Caco-2 (cell line): ENCODE data around the gene ATP9B. TPM values are rescaled to one million over a fixed set of nuclear protein-coding genes. Genes with fewer than 3 reads are reported as not detected.

Experiments used
- BruUV-seq: library from RNA; stranded (reverse); fragments of 400-500 nt; replicated peaks from 2 replicates; lab custom pipeline; 2021; lab: Mats Ljungman, UMichigan
- CTCF ChIA-PET: fragments of 300-600 bp; sonication (Branson Sonifier 250); formaldehyde crosslinking; loops from one replicate; lab custom pipeline; 2022; ENCODE audit warnings: antibody characterized with exemption; lab: Charles Lee
- POLR2A ChIA-PET: fragments of 300-600 bp; sonication (Branson Sonifier 250); formaldehyde crosslinking; loops from one replicate; lab custom pipeline; 2022; ENCODE audit warnings: antibody characterized with exemption; lab: Charles Lee
- DNase-seq, 2 experiments: peaks; one replicate each; pipeline versions ENCODE4 v3.0.0 to v3.0.0-alpha.2; 2020 to 2022
- H3K27me3 ChIP-seq: replicated peaks from 2 replicates; pipeline ENCODE4 v1.6.0; 2011; ENCODE audit warnings: low read length; ENCODE audit not compliant: control insufficient read depth, insufficient read depth
- H3K36me3 ChIP-seq: 2 replicates; pipeline ENCODE4 v1.5.1; 2011; ENCODE audit warnings: low read length; ENCODE audit not compliant: control insufficient read depth, insufficient read depth
- H3K4me1 ChIP-seq: fragments of 250-450 bp; sonication (Bioruptor Pico); 2 replicates; pipeline ENCODE4 v1.5.1; 2020; ENCODE audit warnings: mild to moderate bottlenecking
- H3K4me3 ChIP-seq: 2 replicates; pipeline ENCODE4 v1.5.1; 2011; ENCODE audit warnings: low read depth, mild to moderate bottlenecking, control low read depth, low read length
- H3K9me3 ChIP-seq: fragments of 250-450 bp; sonication (Bioruptor Pico); 2 replicates; pipeline ENCODE4 v1.5.1; 2020; ENCODE audit warnings: mild to moderate bottlenecking, moderate library complexity
- H3K27ac Mint-ChIP-seq: one replicate; pipeline ENCODE4 v1.8.0; 2022; ENCODE audit warnings: mixed read lengths; ENCODE audit not compliant: unreplicated experiment
- H3K27me3 Mint-ChIP-seq: one replicate; pipeline ENCODE4 v1.8.0; 2022; ENCODE audit warnings: mixed read lengths; ENCODE audit not compliant: insufficient read depth, unreplicated experiment
- H3K36me3 Mint-ChIP-seq: one replicate; pipeline ENCODE4 v1.8.0; 2022; ENCODE audit warnings: mild to moderate bottlenecking, mixed read lengths; ENCODE audit not compliant: insufficient read depth, unreplicated experiment
- H3K4me1 Mint-ChIP-seq: one replicate; pipeline ENCODE4 v1.8.0; 2022; ENCODE audit warnings: low read depth, mixed read lengths; ENCODE audit not compliant: unreplicated experiment
- H3K4me3 Mint-ChIP-seq: one replicate; pipeline ENCODE4 v1.8.0; 2022; ENCODE audit warnings: mild to moderate bottlenecking, moderate library complexity, mixed read lengths; ENCODE audit not compliant: unreplicated experiment
- H3K9me3 Mint-ChIP-seq: one replicate; pipeline ENCODE4 v1.8.0; 2022; ENCODE audit warnings: mixed read lengths; ENCODE audit not compliant: unreplicated experiment
- intact Hi-C: fragments of 100-400 bp; cut with micrococcal nuclease; formaldehyde crosslinking; loops from one replicate; pipeline ENCODE4 v1.10.0; 2022; ENCODE audit not compliant: unreplicated experiment
- total RNA-seq: library from RNA; stranded (reverse); gene quantifications from 2 replicates; pipeline ENCODE4 v1.2.3, GENCODE V29; 2022
- TF ChIP-seq, protein P1 (sequence below), 2 experiments: fragments of 200-600 bp in 1 of 2; IDR thresholded peaks; 1 replicate in 1 of 2; 2 replicates in 1 of 2; pipeline versions ENCODE4 v1.5.1 to v1.8.0; 2011 to 2022; ENCODE audit warnings: antibody characterized with exemption in 1 of 2, control low read depth in 1 of 2, inconsistent platforms in 1 of 2, low read depth in 1 of 2, low read length in 1 of 2, mild to moderate bottlenecking in 1 of 2, moderate library complexity in 1 of 2; ENCODE audit not compliant: insufficient read depth in 1 of 2, severe bottlenecking in 1 of 2, unreplicated experiment in 1 of 2

The ATP9B gene
- total RNA-seq, 1 experiment from 2014 or later, result 15.8 TPM

GRCh38 chr18:79200546-79201268 is 131.5 kb downstream of the ATP9B start:
- H3K4me1 ChIP-seq, result no peaks in the 10 kb centered on the region
- Mint-ChIP-seq H3K27ac (no peak overlapping the region), H3K4me1 (no peaks in the 10 kb centered on the region), H3K9me3 (no peaks in the 10 kb centered on the region), H3K27me3 (no peaks in the 10 kb centered on the region), H3K36me3 (no peaks in the 10 kb centered on the region), H3K4me3 (no peak overlapping the region)
- CTCF ChIA-PET, result no interaction called here
- intact Hi-C loops, result no loop called here
- no peaks in the 10 kb centered on the region for H3K27me3 ChIP-seq
- H3K4me3 ChIP-seq, result no peak overlapping the region
- H3K9me3 ChIP-seq, result no peaks in the 10 kb centered on the region
- no peaks in the 10 kb centered on the region for H3K36me3 ChIP-seq
- TF ChIP-seq, protein P1, sequence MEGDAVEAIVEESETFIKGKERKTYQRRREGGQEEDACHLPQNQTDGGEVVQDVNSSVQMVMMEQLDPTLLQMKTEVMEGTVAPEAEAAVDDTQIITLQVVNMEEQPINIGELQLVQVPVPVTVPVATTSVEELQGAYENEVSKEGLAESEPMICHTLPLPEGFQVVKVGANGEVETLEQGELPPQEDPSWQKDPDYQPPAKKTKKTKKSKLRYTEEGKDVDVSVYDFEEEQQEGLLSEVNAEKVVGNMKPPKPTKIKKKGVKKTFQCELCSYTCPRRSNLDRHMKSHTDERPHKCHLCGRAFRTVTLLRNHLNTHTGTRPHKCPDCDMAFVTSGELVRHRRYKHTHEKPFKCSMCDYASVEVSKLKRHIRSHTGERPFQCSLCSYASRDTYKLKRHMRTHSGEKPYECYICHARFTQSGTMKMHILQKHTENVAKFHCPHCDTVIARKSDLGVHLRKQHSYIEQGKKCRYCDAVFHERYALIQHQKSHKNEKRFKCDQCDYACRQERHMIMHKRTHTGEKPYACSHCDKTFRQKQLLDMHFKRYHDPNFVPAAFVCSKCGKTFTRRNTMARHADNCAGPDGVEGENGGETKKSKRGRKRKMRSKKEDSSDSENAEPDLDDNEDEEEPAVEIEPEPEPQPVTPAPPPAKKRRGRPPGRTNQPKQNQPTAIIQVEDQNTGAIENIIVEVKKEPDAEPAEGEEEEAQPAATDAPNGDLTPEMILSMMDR (IDR thresholded peaks at IDR 0.05; ENCODE audit: insufficient read depth in 1 of 2, low read depth in 1 of 2, low read length in 1 of 2, severe bottlenecking in 1 of 2, unreplicated experiment in 1 of 2), result no peak
- no peak for DNase-seq
- POLR2A ChIA-PET, result no interaction called here
- BruUV-seq, result no TSS peak

- Mint-ChIP-seq H3K4me1 (no peaks in the 10 kb centered on the region), H3K4me3 (no peak overlapping the region), H3K9me3 (no peaks in the 10 kb centered on the region), H3K27ac (no peak overlapping the region), H3K27me3 (no peaks in the 10 kb centered on the region), H3K36me3 (no peaks in the 10 kb centered on the region)
- no peak for DNase-seq
- Histone ChIP-seq H3K9me3 (no peaks in the 10 kb centered on the region), H3K27me3 (no peaks in the 10 kb centered on the region), H3K4me3 (no peak overlapping the region), H3K36me3 (no peaks in the 10 kb centered on the region), H3K4me1 (no peaks in the 10 kb centered on the region)
- ChIA-PET CTCF (no interaction called here), POLR2A (no interaction called here)
- no TSS peak for BruUV-seq
- intact Hi-C loops, result no loop called here
- TF ChIP-seq, protein P1 (IDR thresholded peaks at IDR 0.05; ENCODE audit: insufficient read depth in 1 of 2, low read depth in 1 of 2, low read length in 1 of 2, severe bottlenecking in 1 of 2, unreplicated experiment in 1 of 2), result no peak
Measured at GRCh38 chr18:79203017-79203605, 133.9 kb downstream of the ATP9B start.

DNA sequence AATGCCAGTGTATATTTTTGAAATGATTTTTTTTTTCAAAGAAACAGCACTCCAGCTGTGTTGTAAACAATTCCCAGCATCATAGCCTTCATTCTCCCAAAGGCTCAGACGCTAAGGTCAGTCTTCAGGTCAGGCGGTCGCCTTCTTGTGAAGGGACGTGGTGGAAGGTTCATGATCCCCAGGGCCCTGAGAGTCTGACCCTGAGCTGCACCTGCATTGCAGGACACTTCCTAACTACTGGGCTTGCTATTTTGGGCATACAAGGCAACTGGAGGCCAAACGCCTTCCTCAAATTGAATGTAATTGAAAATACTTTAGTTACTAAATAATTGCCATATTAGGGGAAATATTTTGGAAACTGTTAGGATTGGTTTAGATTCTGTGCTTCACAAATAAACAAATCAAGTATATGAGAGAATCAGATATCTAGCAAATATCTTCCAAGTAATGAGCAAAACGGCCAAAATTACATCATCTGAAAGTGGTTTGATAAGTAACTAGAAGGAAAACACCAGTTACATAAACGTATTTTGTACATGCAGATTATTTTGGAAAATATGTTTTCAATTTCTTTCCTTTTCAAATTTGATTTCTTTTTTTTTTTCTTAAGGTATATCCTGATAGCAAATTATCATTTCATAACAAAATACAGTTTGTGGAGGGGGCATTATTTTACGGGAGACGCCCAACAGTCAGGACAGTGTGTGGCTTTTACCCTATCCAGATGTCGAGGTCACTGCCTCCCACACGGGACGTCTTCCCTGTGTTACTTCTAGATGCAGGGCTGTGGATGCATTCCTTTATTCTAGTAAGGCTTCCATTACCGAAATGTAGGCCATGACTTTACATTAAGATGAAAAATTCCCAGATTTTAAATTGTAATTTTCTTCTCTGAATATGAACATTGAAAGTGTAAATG is 136.0 kb downstream of the ATP9B start:
- Histone ChIP-seq H3K27me3 (no peaks in the 10 kb centered on the region), H3K36me3 (no peaks in the 10 kb centered on the region), H3K4me3 (no peak overlapping the region), H3K4me1 (no peaks in the 10 kb centered on the region), H3K9me3 (no peaks in the 10 kb centered on the region)
- H3K4me1 Mint-ChIP-seq, result no peaks in the 10 kb centered on the region
- BruUV-seq, result no TSS peak
- DNase-seq, result no peak
- intact Hi-C loops, result no loop called here
- ChIA-PET POLR2A (no interaction called here), CTCF (no interaction called here)
- H3K9me3 Mint-ChIP-seq, result no peaks in the 10 kb centered on the region
- no peak overlapping the region for H3K27ac Mint-ChIP-seq
- H3K36me3 Mint-ChIP-seq, result no peaks in the 10 kb centered on the region
- TF ChIP-seq, protein P1 (IDR thresholded peaks at IDR 0.05; ENCODE audit: insufficient read depth in 1 of 2, low read depth in 1 of 2, low read length in 1 of 2, severe bottlenecking in 1 of 2, unreplicated experiment in 1 of 2), result no peak
- no peak overlapping the region for H3K4me3 Mint-ChIP-seq
- H3K27me3 Mint-ChIP-seq, result no peaks in the 10 kb centered on the region
